Tibial nerve (tissue), 4 donors: ENCODE measurements around the gene TOMM40L. TPM values are rescaled to one million over a fixed set of nuclear protein-coding genes. Genes with fewer than 3 reads are reported as not detected.

Experiments
- DNase-seq, 2 donors: peaks; one replicate each; pipeline ENCODE4 v3.0.0-alpha.2; 2019; ENCODE audit warnings: low spot score in 2 of 2
- H3K27ac ChIP-seq, 4 donors: fragments of 200-600 bp; sonication (generic) in 3 of 4; one replicate each; pipeline ENCODE4 v1.5.1; 2017 to 2019; ENCODE audit warnings: mild to moderate bottlenecking in 1 of 4
- H3K27me3 ChIP-seq, 2 donors: fragments of 200-600 bp; sonication (generic) in 1 of 2; one replicate each; pipeline versions ENCODE4 v1.5.1 to v1.6.0; 2017 to 2019
- H3K36me3 ChIP-seq, 3 donors: fragments of 200-600 bp; sonication (generic); one replicate each; pipeline ENCODE4 v1.5.1; 2018 to 2019
- H3K4me1 ChIP-seq, 4 donors: fragments of 200-600 bp; sonication (generic) in 3 of 4; one replicate each; pipeline ENCODE4 v1.5.1; 2017 to 2019
- H3K4me3 ChIP-seq, 4 donors: fragments of 200-600 bp; sonication (generic) in 3 of 4; one replicate each; pipeline ENCODE4 v1.5.1; 2017 to 2019; ENCODE audit warnings: mild to moderate bottlenecking in 1 of 4, moderate library complexity in 1 of 4
- H3K9me3 ChIP-seq, 4 donors: fragments of 200-600 bp; sonication (generic) in 3 of 4; one replicate each; pipeline ENCODE4 v1.5.1; 2017 to 2019
- EP300 ChIP-seq, 2 donors: sonication (generic); formaldehyde crosslinking; IDR thresholded peaks; one replicate each; pipeline ENCODE4 v1.6.1; 2017; ENCODE audit warnings: antibody characterized with exemption in 2 of 2, mild to moderate bottlenecking in 1 of 2
- POLR2A ChIP-seq, 2 donors: fragments of 450-650 bp; IDR thresholded peaks; one replicate each; pipeline ENCODE4 v1.6.1; 2017; ENCODE audit warnings: antibody characterized with exemption in 2 of 2, mild to moderate bottlenecking in 2 of 2, moderate library complexity in 2 of 2
- WGBS, 2 donors: methylation state at CpG; one replicate each; pipeline ENCODE4 v1.1.5; 2018; 5-methylcytosine and 5-hydroxymethylcytosine counted together
- total RNA-seq, 4 donors: library from RNA; depleted of rRNA; stranded (reverse); fragments of >200 nt; gene quantifications; one replicate each; pipeline ENCODE4 v1.1.0, GENCODE V29; 2016
- TF ChIP-seq, protein P1 (sequence below), 5 experiments: fragments of 200-600 bp in 3 of 5; fragments of 450-650 bp in 2 of 5; sonication (generic) in 3 of 5; IDR thresholded peaks; one replicate each; pipeline ENCODE4 v1.5.1; 2016 to 2019; ENCODE audit warnings: antibody characterized with exemption in 5 of 5, mild to moderate bottlenecking in 3 of 5, moderate library complexity in 2 of 5

The TOMM40L gene
- total RNA-seq = 10 to 100 TPM in 1 of 4 donors, 1 to 10 TPM in 3; 4.3 to 13.8 (median 8.0) TPM

DNA sequence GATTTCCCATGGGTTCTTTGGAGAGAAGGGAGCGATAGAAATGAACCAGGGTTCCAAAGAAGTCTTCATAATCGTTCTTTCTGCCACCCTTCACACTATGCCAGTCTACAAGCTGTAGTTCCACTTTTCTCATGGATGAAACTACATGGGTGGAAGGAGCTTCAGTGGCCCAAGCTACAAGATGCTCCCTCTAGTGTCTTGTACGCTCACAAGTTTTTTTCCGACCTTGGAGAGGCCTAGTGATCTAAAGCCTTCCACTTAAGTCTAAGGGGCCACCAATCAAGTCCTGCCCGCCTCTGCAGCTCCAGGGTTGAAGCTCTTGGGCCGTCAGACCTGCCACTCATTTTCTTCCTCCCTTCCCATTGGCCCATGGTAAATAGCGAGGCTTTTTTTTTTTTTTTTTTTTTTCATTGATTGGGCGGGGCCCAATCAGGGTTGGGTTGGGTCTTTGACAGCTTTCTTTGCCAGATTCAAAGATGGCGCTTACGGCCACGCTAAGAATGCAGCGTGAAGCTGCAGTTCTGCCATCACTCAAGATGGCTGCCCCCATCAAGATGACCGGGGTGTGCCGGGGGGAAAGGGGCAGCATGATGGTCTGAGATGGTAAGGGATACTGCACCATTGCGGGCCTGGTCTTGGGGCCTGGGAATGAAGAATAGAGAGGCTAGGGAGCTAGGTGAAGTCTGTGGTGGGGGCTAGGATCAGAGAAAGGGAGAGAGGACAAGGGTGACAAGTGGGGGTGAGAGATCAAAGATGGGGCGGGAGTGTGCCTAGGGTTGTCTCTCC is at the start of gene TOMM40L:
TOMM40L (plus strand) TSS at position 527 of the 786 bp plus-strand sequence. CDS start 430 bp downstream, outside the sequence.
- H3K27ac ChIP-seq = peak within 1 kb of the TSS; percentile 56 to 87 (median 70)

DNA sequence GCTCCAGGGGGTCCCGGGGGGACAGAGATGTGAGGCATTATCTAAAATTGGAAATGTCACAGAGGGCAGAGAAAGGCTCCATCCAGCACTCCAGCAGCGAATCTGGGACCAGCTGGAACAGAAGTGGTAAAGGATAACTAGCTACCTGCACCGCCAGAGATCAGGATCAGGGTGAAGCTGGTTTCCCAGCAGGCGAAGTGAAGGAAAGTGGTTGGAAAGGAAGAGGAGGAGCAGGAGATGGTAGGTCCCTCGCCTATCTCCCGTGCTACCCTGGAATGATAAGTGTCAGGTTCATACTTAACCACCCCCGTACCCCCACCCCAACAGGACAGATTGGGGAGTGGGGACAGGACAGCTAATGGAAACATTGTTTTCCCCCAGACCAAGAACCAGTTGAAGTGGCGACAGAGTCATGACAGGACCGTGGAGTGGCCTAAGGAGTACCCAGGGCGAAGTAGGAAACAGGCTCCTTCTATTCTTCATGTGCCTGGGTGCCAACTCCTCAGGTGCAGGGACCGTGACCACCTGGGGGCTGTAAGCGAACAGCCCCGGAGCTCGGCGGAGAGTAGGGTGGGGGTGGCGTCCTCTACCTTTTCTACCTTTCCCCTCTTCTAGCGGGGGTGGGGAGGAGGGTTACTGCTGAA is 49.3 kb upstream of the TOMM40L start:
- Histone ChIP-seq H3K27ac (peak overlapping the region; percentile 83 to 99 (median 90)), H3K4me1 (peaks cover 0 to 50% (median 16%) of the 10 kb centered on the region in 4 donors), H3K9me3 (no peaks in the 10 kb centered on the region), H3K27me3 (no peaks in the 10 kb centered on the region), H3K4me3 (peak overlapping the region; percentile 60 to 97 (median 66)), H3K36me3 (peaks cover 0 to 45% (median 11%) of the 10 kb centered on the region in 3 donors)
- TF ChIP-seq, protein P1, sequence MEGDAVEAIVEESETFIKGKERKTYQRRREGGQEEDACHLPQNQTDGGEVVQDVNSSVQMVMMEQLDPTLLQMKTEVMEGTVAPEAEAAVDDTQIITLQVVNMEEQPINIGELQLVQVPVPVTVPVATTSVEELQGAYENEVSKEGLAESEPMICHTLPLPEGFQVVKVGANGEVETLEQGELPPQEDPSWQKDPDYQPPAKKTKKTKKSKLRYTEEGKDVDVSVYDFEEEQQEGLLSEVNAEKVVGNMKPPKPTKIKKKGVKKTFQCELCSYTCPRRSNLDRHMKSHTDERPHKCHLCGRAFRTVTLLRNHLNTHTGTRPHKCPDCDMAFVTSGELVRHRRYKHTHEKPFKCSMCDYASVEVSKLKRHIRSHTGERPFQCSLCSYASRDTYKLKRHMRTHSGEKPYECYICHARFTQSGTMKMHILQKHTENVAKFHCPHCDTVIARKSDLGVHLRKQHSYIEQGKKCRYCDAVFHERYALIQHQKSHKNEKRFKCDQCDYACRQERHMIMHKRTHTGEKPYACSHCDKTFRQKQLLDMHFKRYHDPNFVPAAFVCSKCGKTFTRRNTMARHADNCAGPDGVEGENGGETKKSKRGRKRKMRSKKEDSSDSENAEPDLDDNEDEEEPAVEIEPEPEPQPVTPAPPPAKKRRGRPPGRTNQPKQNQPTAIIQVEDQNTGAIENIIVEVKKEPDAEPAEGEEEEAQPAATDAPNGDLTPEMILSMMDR (IDR thresholded peaks at IDR 0.05) = no peak
- TF ChIP-seq POLR2A (IDR thresholded peaks at IDR 0.05) = no peak
- no peak for TF ChIP-seq EP300 (IDR thresholded peaks at IDR 0.05)
- 17 to 20% methylated on average over 17 of the region's 17 CpGs for WGBS, 2 donors
- DNase-seq = no peak

More for the DNA sequence above, at the start of gene TOMM40L:
- H3K36me3 ChIP-seq = peaks cover 0 to 28% (median 0%) of the 10 kb centered on the region in 3 donors
- DNase-seq = peak; percentile 78 to 84
- H3K4me3 ChIP-seq = peak within 1 kb of the TSS; percentile 55 to 67 (median 62)
- TF ChIP-seq, protein P1 (IDR thresholded peaks at IDR 0.05) = peak; percentile 49 to 74 (median 63)
- TF ChIP-seq EP300 (IDR thresholded peaks at IDR 0.05) (peak; percentile 55 to 63), POLR2A (IDR thresholded peaks at IDR 0.05) (no peak)
- WGBS, 2 donors = 4 to 5% methylated on average over 16 of the region's 16 CpGs
- no peaks in the 10 kb centered on the region for H3K9me3 ChIP-seq
- H3K27me3 ChIP-seq = no peaks in the 10 kb centered on the region
- peaks cover 5 to 27% (median 18%) of the 10 kb centered on the region in 4 donors for H3K4me1 ChIP-seq

GRCh38 chr1:161177112-161177935 is 48.5 kb upstream of the TOMM40L start, which contains the start of gene B4GALT3:
TSS of gene B4GALT3 (minus strand) at chr1:161177507. CDS start at chr1:161176060, 1,447 bp downstream.
- peak within 1 kb of the TSS; percentile 83 to 99 (median 90) for H3K27ac ChIP-seq
- TF ChIP-seq, protein P1 (IDR thresholded peaks at IDR 0.05) = peak in 1 of 5 experiments; percentile 13
- TF ChIP-seq EP300 (IDR thresholded peaks at IDR 0.05) (peak; percentile 65 to 94), POLR2A (IDR thresholded peaks at IDR 0.05) (peak; percentile 68 to 87)
- H3K9me3 ChIP-seq = no peaks in the 10 kb centered on the region
- H3K4me3 ChIP-seq = peak within 1 kb of the TSS; percentile 60 to 97 (median 66)
- no peaks in the 10 kb centered on the region for H3K27me3 ChIP-seq
- peak; percentile 87 to 92 for DNase-seq
- H3K36me3 ChIP-seq = peaks cover 0 to 37% (median 5%) of the 10 kb centered on the region in 3 donors
- H3K4me1 ChIP-seq = peaks cover 0 to 49% (median 17%) of the 10 kb centered on the region in 4 donors
- WGBS, 2 donors = 5 to 6% methylated on average over 26 to 39 of the region's 50 CpGs

DNA sequence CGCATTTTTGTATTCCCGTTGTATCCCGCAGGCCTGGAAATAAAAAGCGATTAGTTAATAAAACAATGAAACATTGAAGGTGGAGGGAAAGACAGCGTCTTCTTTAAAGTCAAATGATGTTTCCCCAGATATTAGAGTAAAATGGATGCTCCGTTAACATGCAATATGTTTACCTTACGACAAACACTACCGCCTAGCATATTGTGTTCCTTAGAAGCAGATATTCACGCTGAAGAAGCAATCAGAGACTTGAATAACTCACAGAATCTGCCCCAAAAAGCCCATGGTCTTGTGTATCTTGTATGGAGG is 48.0 kb upstream of the TOMM40L start:
- Histone ChIP-seq H3K4me3 (peak overlapping the region; percentile 60 to 97 (median 66)), H3K36me3 (peaks cover 0 to 32% (median 5%) of the 10 kb centered on the region in 3 donors), H3K27me3 (no peaks in the 10 kb centered on the region), H3K4me1 (peaks cover 0 to 44% (median 17%) of the 10 kb centered on the region in 4 donors), H3K9me3 (no peaks in the 10 kb centered on the region), H3K27ac (peak overlapping the region; percentile 83 to 99 (median 90))
- 47 to 57% methylated on average over 9 of the region's 9 CpGs for whole genome bisulfite sequencing, 2 donors
- DNase-seq = no peak
- TF ChIP-seq, protein P1 (IDR thresholded peaks at IDR 0.05) = no peak
- no peak for TF ChIP-seq POLR2A (IDR thresholded peaks at IDR 0.05)
- no peak for TF ChIP-seq EP300 (IDR thresholded peaks at IDR 0.05)
